Measurements from ENCODE around the gene SPOCK1. TPM values are rescaled to one million over a fixed set of nuclear protein-coding genes. Genes with fewer than 3 reads are reported as not detected.

The SPOCK1 gene
- total and polyA plus RNA-seq, 4 donors = 0.48 to 4.5 (median 0.69) TPM

GRCh38 chr5:137118629-137119028, 380.5 kb downstream of the SPOCK1 start:
- no peak for DNase-seq

GRCh38 chr5:137115152-137115551, 384.0 kb downstream of the SPOCK1 start:
- no peak for ATAC-seq (ENCODE audit: insufficient read depth, low FRiP score)
- no peak for TF ChIP-seq CTCF (IDR thresholded peaks at IDR 0.05; ENCODE audit: control extremely low read depth, extremely low read depth)
- Histone ChIP-seq H3K9ac (ENCODE audit: insufficient read depth in 1 of 2, low read length in 2 of 2) (no peak overlapping the region), H3K9me3 (ENCODE audit: control insufficient read depth in 4 of 4, insufficient read depth in 3 of 4, low read length in 3 of 4) (no peaks in the 10 kb centered on the region), H3K27ac (ENCODE audit: low read depth in 1 of 2, low read length in 1 of 2) (no peak overlapping the region), H3K27me3 (ENCODE audit: control insufficient read depth in 3 of 3, insufficient read depth in 3 of 3, low read length in 2 of 3) (peaks cover 0 to 10% (median 0%) of the 10 kb centered on the region in 3 donors), H3K4me3 (no peak overlapping the region), H3K36me3 (ENCODE audit: control insufficient read depth in 4 of 4, insufficient read depth in 4 of 4, low read length in 4 of 4) (no peaks in the 10 kb centered on the region), H3K4me1 (ENCODE audit: control insufficient read depth in 5 of 5, insufficient read depth in 5 of 5, low read length in 5 of 5) (no peaks in the 10 kb centered on the region)
- no peak for DNase-seq
- 45 to 53% methylated on average over 6 of the region's 6 CpGs for WGBS, 2 donors

More at GRCh38 chr5:137118629-137119028, 380.5 kb downstream of the SPOCK1 start:
- H3K9ac ChIP-seq (ENCODE audit: insufficient read depth in 1 of 2, low read length in 2 of 2) = no peak overlapping the region
- no peaks in the 10 kb centered on the region for H3K36me3 ChIP-seq (ENCODE audit: control insufficient read depth in 4 of 4, insufficient read depth in 4 of 4, low read length in 4 of 4)
- ATAC-seq (ENCODE audit: insufficient read depth, low FRiP score) = no peak
- no peak overlapping the region for H3K27ac ChIP-seq (ENCODE audit: low read depth in 1 of 2, low read length in 1 of 2)
- H3K27me3 ChIP-seq (ENCODE audit: control insufficient read depth in 3 of 3, insufficient read depth in 3 of 3, low read length in 2 of 3) = peaks cover 0 to 14% (median 0%) of the 10 kb centered on the region in 3 donors
- H3K4me3 ChIP-seq = no peak overlapping the region
- no peaks in the 10 kb centered on the region for H3K4me1 ChIP-seq (ENCODE audit: control insufficient read depth in 5 of 5, insufficient read depth in 5 of 5, low read length in 5 of 5)
- TF ChIP-seq CTCF (IDR thresholded peaks at IDR 0.05; ENCODE audit: control extremely low read depth, extremely low read depth) = no peak
- 58 to 78% methylated on average over 5 of the region's 5 CpGs for WGBS, 2 donors
- no peaks in the 10 kb centered on the region for H3K9me3 ChIP-seq (ENCODE audit: control insufficient read depth in 4 of 4, insufficient read depth in 3 of 4, low read length in 3 of 4)

DNA sequence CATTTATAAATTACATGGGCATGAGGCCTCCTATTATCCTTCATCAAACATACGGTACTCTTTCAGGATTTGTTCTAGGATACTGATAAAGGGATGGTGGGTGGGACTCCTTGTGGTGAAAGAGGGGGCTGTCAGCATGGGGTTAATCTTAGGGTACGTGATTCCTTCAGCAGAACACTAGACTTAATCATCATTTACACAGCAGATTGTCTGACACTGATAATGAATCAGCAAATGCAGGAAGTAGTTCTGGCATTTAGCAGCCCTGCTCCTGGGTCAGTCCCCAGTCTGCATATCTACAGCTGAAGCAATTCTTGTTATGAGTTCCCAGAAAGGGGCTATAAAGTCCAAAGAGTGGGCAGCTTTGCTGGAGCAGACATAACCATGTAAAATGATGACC, 384.6 kb downstream of the SPOCK1 start:
- no peaks in the 10 kb centered on the region for H3K36me3 ChIP-seq (ENCODE audit: control insufficient read depth in 4 of 4, insufficient read depth in 4 of 4, low read length in 4 of 4)
- H3K27ac ChIP-seq (ENCODE audit: low read depth in 1 of 2, low read length in 1 of 2) = no peak overlapping the region
- no peaks in the 10 kb centered on the region for H3K9me3 ChIP-seq (ENCODE audit: control insufficient read depth in 4 of 4, insufficient read depth in 3 of 4, low read length in 3 of 4)
- no peak overlapping the region for H3K9ac ChIP-seq (ENCODE audit: insufficient read depth in 1 of 2, low read length in 2 of 2)
- no peak for ATAC-seq (ENCODE audit: insufficient read depth, low FRiP score)
- 31 to 38% methylated on average over 2 of the region's 2 CpGs for WGBS, 2 donors
- no peak for TF ChIP-seq CTCF (IDR thresholded peaks at IDR 0.05; ENCODE audit: control extremely low read depth, extremely low read depth)
- no peak overlapping the region for H3K4me3 ChIP-seq
- no peak for DNase-seq
- H3K4me1 ChIP-seq (ENCODE audit: control insufficient read depth in 5 of 5, insufficient read depth in 5 of 5, low read length in 5 of 5) = no peaks in the 10 kb centered on the region
- H3K27me3 ChIP-seq (ENCODE audit: control insufficient read depth in 3 of 3, insufficient read depth in 3 of 3, low read length in 2 of 3) = peaks cover 0 to 7% (median 0%) of the 10 kb centered on the region in 3 donors

DNA sequence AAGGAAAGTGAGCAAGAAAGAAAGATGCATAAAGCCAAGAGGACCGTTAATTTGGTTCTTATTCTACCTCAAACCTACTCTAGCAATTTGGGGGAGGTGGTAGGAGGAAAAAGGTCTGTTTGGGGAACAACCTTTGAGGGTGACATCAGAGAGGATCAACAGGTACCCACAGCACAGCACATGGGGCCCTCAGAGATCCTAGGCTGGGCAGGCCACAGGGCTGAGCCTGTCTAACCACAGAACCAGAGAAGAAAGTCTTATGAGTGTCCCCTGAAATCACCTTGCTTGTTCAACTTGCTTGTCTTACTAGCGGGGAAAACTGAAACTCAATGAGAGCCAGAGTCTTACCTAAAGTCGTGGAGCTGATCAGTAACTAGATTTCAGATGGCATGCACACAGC, 385.2 kb downstream of the SPOCK1 start:
- Histone ChIP-seq H3K4me3 (no peak overlapping the region), H3K9me3 (ENCODE audit: control insufficient read depth in 4 of 4, insufficient read depth in 3 of 4, low read length in 3 of 4) (no peaks in the 10 kb centered on the region), H3K27ac (ENCODE audit: low read depth in 1 of 2, low read length in 1 of 2) (no peak overlapping the region), H3K27me3 (ENCODE audit: control insufficient read depth in 3 of 3, insufficient read depth in 3 of 3, low read length in 2 of 3) (peaks cover 0 to 13% (median 0%) of the 10 kb centered on the region in 3 donors), H3K4me1 (ENCODE audit: control insufficient read depth in 5 of 5, insufficient read depth in 5 of 5, low read length in 5 of 5) (no peaks in the 10 kb centered on the region), H3K36me3 (ENCODE audit: control insufficient read depth in 4 of 4, insufficient read depth in 4 of 4, low read length in 4 of 4) (no peaks in the 10 kb centered on the region), H3K9ac (ENCODE audit: insufficient read depth in 1 of 2, low read length in 2 of 2) (no peak overlapping the region)
- no peak for TF ChIP-seq CTCF (IDR thresholded peaks at IDR 0.05; ENCODE audit: control extremely low read depth, extremely low read depth)
- DNase-seq (no peak), ATAC-seq (ENCODE audit: insufficient read depth, low FRiP score) (no peak)
- WGBS, 2 donors = 49 to 96% methylated on average over 3 of the region's 3 CpGs
